T-helper 17 cell (primary cell): ENCODE results near the gene DGCR6. TPM values are rescaled to one million over a fixed set of nuclear protein-coding genes. Genes with fewer than 3 reads are reported as not detected.
"Not testable (repeated sequence)": the region's sequence is repeated elsewhere in the genome, so short reads cannot be mapped to it uniquely, and the experiment has no call there.

Source experiments
- ATAC-seq: fragments of 150-1000 bp; cut with Tn5 transposase; 2 replicates; pipeline ENCODE4 v1.10.0; 2021; ENCODE audit warnings: mild to moderate bottlenecking, moderate library complexity
- DNase-seq, 3 donors: peaks; one replicate each; pipeline versions ENCODE4 v3.0.0 to v3.0.0-alpha.2; 2020 to 2021
- H3K9me3 ChIP-seq: one replicate; pipeline ENCODE4 v1.7.0; 2013; ENCODE audit warnings: low read length, mild to moderate bottlenecking; ENCODE audit not compliant: control insufficient read depth, poor library complexity, severe bottlenecking
- H3K27ac Mint-ChIP-seq: one replicate; pipeline ENCODE4 v1.8.0; 2022; ENCODE audit warnings: mild to moderate bottlenecking, moderate library complexity, mixed read lengths
- H3K27me3 Mint-ChIP-seq: one replicate; pipeline ENCODE4 v1.8.0; 2022; ENCODE audit warnings: mixed read lengths
- H3K36me3 Mint-ChIP-seq: one replicate; pipeline ENCODE4 v1.8.0; 2022; ENCODE audit warnings: low read depth, mixed read lengths
- H3K4me1 Mint-ChIP-seq: one replicate; pipeline ENCODE4 v1.8.0; 2022; ENCODE audit warnings: mild to moderate bottlenecking, mixed read lengths
- H3K4me3 Mint-ChIP-seq: one replicate; pipeline ENCODE4 v1.8.0; 2022; ENCODE audit warnings: mild to moderate bottlenecking, moderate library complexity, mixed read lengths
- total RNA-seq, 4 donors: library from RNA in 2 of 4; stranded (reverse) in 2 of 4; gene quantifications; one replicate each; pipeline ENCODE4 v1.2.3 and lab custom pipeline; 2022 to 2026

The DGCR6 gene
- total RNA-seq (10 to 100 TPM in 1 of 2 donors, 1 to 10 TPM in 1; 6.2 to 11.3 TPM), total RNA-seq (lab: John Stamatoyannopoulos, UW) (0.46 to 1.6 reads per million in 2 donors)

DNA sequence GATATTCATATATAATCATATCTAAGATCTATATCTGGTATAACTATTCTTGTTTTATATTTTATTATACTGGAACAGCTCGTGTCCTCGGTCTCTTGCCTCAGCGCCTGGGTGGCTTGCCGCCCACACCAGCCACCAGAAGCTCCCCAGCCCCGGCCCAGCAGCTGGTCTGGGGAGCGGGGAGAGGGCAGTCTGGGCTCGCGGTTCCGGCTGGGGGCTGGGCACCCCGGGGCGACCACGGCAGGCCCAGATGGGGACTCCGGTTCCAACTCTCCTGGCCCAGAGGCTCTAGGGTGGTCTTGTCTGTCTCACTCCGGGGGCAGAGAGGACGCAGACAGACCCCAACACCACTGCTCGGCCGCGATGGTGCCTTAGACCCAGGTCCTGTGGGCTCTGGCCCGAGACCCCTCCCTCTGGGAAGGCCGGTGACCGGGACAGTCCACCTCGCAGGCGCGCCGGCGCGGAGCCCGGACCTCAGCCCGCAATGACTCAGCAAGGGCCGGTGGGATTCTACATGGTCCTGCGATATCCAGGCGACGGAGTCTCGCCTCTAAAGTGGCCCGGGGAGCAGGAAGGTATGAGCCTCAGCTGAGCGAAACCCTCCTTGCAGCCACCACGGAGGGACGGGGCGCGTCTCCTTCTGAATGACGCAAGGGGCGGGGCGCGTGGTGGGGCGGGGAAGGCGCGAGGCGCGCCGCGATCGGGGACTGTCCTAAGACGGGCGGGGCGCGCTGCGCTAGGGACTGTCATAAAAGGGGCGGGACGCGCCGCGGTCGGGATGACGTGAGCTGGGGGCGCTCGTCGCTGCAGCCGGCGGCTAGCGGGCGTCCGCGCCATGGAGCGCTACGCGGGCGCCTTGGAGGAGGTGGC lies at the start of gene DGCR6:
TSS of gene DGCR6 (plus strand) at position 781 of the 870 bp plus-strand sequence. CDS start at position 836, 55 bp downstream.
- H3K27me3 Mint-ChIP-seq = no peaks in the 10 kb centered on the region

DNA sequence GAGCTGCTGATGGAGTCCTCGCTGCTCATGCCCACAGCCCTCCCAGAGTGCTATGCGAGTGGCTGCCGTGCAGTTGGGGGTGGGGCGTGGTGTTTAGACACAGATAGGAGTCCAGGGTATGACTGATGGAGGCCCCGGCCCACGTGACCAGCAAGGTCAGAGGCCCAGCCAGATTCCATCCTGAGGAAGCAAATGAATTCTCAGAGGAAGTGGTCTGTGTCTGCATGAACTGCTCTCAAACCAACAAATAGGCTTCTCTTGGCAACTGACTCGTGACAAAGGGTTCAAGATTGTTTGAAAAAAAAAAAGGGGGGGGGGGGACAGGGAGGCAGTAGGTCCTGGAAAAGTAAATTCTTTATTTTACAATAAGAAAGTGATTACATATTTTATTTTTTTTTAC lies 46.8 kb upstream of the DGCR6 start:
- not testable (repeated sequence) for H3K27me3 Mint-ChIP-seq, H3K4me1 Mint-ChIP-seq, H3K36me3 Mint-ChIP-seq, H3K27ac Mint-ChIP-seq, DNase-seq, H3K4me3 Mint-ChIP-seq, ATAC-seq, H3K9me3 ChIP-seq

More for the DNA sequence above, at the start of gene DGCR6:
- no peaks in the 10 kb centered on the region for H3K36me3 Mint-ChIP-seq
- DNase-seq = no peak
- no peaks in the 10 kb centered on the region for H3K4me1 Mint-ChIP-seq
- no peak within 1 kb of the TSS for H3K4me3 Mint-ChIP-seq
- H3K9me3 ChIP-seq = no peaks in the 10 kb centered on the region
- H3K27ac Mint-ChIP-seq = no peak within 1 kb of the TSS
- ATAC-seq = peak; percentile 97

DNA sequence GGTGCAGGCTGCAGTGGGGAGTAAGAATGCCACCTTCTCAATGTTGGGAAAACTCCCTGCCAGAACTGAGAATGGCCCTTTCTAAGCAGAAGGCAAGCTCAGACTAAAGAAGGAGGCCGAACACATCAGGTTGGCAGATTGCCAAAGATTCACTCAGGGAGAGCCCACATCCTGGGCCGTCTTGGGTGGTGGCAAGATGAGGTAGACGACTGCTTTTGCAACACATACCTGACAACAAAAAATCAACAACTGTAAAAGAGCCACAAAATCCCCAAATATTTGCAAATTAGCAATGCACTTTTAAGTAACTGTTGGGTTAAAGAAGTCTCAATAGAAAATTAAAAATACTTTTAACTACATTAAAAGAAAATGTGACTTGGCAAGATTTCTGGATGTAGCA lies 24.9 kb upstream of the DGCR6 start:
- H3K4me3 Mint-ChIP-seq, H3K36me3 Mint-ChIP-seq, H3K9me3 ChIP-seq, ATAC-seq, H3K4me1 Mint-ChIP-seq, H3K27me3 Mint-ChIP-seq: not testable (repeated sequence)
- peak; percentile 26 to 58 (median 55) for DNase-seq
- peak overlapping the region; percentile 85 for H3K27ac Mint-ChIP-seq

DNA sequence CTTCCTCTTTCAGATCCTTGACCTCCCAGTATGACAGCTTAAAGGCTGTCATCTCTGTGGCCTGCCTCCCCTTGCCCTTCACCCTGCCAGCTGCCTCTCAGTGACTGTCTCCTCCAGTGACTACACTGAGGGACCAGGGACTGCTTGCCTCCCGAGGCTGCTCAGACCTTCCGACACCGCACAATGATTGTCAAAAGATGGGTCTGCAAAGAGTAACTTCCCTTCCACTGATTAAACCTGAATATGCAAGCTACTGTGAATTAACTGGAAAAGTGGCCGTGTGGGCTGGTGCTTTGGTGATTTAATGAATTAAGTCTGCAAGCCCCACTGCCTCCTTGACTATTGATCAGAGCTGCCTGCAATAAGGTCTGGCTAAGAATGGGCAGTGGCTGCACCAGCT lies 21.7 kb upstream of the DGCR6 start:
- not testable (repeated sequence) for H3K4me1 Mint-ChIP-seq, H3K9me3 ChIP-seq, ATAC-seq, H3K27ac Mint-ChIP-seq, H3K36me3 Mint-ChIP-seq, H3K4me3 Mint-ChIP-seq, H3K27me3 Mint-ChIP-seq
- DNase-seq = peak in 1 of 3 donors; percentile 3

DNA sequence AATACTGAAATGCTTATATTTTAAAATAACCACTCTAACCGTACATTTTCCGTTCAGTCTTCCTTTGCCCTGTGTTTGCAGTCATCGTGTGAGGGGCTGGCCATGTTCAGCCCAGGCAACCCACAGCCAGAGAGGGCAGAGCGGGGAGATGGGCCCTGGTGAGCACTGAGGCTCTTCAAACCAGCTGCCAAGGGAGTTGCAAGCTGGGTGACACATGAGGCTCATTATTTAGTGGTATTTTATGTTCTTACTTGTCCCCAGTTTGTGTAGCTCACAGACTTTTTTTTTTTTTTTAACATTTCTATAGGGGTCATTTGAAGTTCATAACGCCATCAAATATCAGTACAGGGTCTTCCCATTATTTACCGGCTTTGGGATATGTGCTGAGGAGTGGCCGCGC lies 18.0 kb upstream of the DGCR6 start:
- ATAC-seq = no peak
- H3K9me3 ChIP-seq = no peaks in the 10 kb centered on the region
- Mint-ChIP-seq H3K4me1 (no peaks in the 10 kb centered on the region), H3K36me3 (no peaks in the 10 kb centered on the region), H3K4me3 (no peak overlapping the region), H3K27me3 (no peaks in the 10 kb centered on the region), H3K27ac (no peak overlapping the region)
- DNase-seq = no peak

DNA sequence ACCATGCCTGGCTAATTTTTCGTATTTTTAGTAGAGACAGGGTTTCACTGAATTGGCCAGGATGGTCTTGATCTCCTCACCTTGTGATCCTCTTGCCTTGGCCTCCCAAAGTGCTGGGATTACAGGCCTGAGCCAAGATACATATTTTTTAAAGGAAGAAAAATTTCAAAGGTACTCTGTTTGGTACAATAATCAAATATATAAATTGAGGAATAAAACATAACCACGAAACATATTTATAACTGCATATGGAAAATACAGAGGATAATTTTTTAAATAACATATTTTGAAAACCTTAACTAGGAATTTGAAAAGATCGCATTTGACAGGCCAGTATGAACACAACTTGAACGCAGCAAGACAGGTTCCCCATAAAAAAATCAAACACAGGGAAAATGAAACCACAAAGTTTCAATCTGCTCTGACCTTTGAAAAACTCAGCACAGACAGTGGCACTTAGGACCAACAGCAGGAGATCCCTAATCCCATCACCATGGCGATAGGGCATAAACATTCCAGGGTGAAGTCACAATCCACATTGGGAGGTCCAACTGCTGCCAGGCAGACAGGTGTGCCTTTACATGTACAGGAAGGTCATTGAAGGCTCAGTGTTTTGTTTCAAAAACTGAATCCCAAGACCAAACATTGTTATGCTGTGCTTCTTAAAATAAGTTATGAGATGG lies 15.5 kb upstream of the DGCR6 start:
- not testable (repeated sequence) for ATAC-seq, H3K9me3 ChIP-seq

GRCh38 chr22:18893775-18894174 lies 12.3 kb upstream of the DGCR6 start:
- not testable (repeated sequence) for H3K4me3 Mint-ChIP-seq, DNase-seq, H3K27ac Mint-ChIP-seq, H3K4me1 Mint-ChIP-seq, H3K36me3 Mint-ChIP-seq, H3K27me3 Mint-ChIP-seq, H3K9me3 ChIP-seq, ATAC-seq

More for the DNA sequence above, 15.5 kb upstream of the DGCR6 start:
- H3K4me3 Mint-ChIP-seq, H3K27me3 Mint-ChIP-seq, H3K36me3 Mint-ChIP-seq, DNase-seq, H3K27ac Mint-ChIP-seq, H3K4me1 Mint-ChIP-seq: not testable (repeated sequence)

GRCh38 chr22:18896037-18896657 lies 10.0 kb upstream of the DGCR6 start:
- DNase-seq, H3K4me1 Mint-ChIP-seq, H3K9me3 ChIP-seq, H3K36me3 Mint-ChIP-seq, H3K27ac Mint-ChIP-seq, H3K4me3 Mint-ChIP-seq, H3K27me3 Mint-ChIP-seq, ATAC-seq: not testable (repeated sequence)

- not testable (repeated sequence) for H3K27ac Mint-ChIP-seq, DNase-seq, H3K4me3 Mint-ChIP-seq, H3K4me1 Mint-ChIP-seq, H3K36me3 Mint-ChIP-seq, H3K27me3 Mint-ChIP-seq, ATAC-seq, H3K9me3 ChIP-seq
These were observed 258 bp downstream of the DGCR6 start for GRCh38 chr22:18906410-18906745.

- Mint-ChIP-seq H3K27me3 (no peaks in the 10 kb centered on the region), H3K27ac (no peak overlapping the region), H3K4me3 (no peak overlapping the region), H3K4me1 (no peaks in the 10 kb centered on the region), H3K36me3 (no peaks in the 10 kb centered on the region)
- ATAC-seq (no peak), DNase-seq (no peak)
- H3K9me3 ChIP-seq = no peaks in the 10 kb centered on the region
These were observed 776 bp downstream of the DGCR6 start for GRCh38 chr22:18906896-18907295.

DNA sequence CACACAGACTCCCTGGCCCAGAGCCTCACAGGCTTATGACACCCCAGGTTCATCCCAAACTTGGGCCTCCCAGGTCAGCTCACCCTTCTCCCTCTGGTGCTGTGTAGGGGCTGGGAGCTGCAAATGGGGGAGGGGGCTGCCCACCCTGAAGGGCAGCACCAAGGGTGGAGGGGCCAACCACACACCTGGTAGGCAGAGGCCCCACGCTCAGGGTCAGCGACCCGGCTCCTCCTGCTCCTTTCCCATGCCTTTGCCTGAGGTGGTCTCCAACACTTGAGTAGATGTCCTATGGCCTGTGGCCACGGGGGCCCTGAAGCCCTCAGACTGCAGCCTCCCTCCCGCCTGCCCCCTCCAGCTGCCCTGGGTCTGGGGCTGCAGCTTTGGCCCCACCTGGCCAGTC lies 3.4 kb downstream of the DGCR6 start:
- no peaks in the 10 kb centered on the region for H3K27me3 Mint-ChIP-seq
- no peaks in the 10 kb centered on the region for H3K4me1 Mint-ChIP-seq
- ATAC-seq = no peak
- no peak for DNase-seq
- H3K36me3 Mint-ChIP-seq = no peaks in the 10 kb centered on the region
- H3K9me3 ChIP-seq = no peaks in the 10 kb centered on the region
- no peak overlapping the region for H3K27ac Mint-ChIP-seq
- H3K4me3 Mint-ChIP-seq = no peak overlapping the region

GRCh38 chr22:18911535-18911934 lies 5.4 kb downstream of the DGCR6 start:
- not testable (repeated sequence) for H3K27ac Mint-ChIP-seq, H3K36me3 Mint-ChIP-seq, H3K27me3 Mint-ChIP-seq, H3K4me1 Mint-ChIP-seq, ATAC-seq, DNase-seq, H3K4me3 Mint-ChIP-seq, H3K9me3 ChIP-seq

DNA sequence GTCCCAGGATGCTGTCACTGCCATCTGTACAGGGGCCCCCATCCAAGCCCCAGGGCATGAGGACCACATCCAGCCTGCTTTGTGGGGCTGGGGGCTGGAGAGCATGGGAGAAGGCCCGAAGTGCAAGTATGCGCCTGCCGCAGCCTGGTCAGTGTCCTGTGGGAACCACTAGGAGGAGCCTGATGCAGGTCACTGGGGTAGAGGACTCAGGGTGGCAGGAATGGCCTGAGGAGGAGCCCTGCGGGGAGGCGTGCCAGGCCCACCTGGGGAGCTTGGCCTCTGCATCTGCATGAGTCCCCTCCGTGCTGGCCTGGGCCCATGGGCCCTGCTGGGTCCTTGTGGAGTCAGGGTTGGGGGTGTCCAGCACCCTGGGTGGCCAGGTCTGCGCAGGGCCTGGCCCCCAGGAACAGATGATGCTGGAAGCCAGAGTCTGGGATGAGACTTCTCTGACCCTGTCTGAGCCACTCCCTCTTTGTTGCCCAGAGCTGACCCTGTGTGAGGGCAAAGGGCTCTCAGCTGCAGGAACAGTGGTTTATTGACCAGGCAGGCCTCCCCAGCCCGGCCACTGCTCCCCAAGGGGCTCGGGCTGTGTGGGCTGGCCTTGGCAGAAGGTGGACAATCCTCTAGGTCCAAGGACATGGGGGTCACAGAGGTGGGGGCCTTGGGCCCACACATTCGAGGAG lies 6.3 kb downstream of the DGCR6 start:
- not testable (repeated sequence) for ATAC-seq, H3K27me3 Mint-ChIP-seq, DNase-seq

More for the DNA sequence above, 6.3 kb downstream of the DGCR6 start:
- not testable (repeated sequence) for H3K9me3 ChIP-seq, H3K4me1 Mint-ChIP-seq, H3K36me3 Mint-ChIP-seq, H3K27ac Mint-ChIP-seq, H3K4me3 Mint-ChIP-seq
